GM12872 (cell line): ENCODE results near the gene PXT1.

Experiments
- CTCF ChIP-seq: IDR thresholded peaks from 3 replicates; pipeline ENCODE4 v1.5.1; 2011; ENCODE audit warnings: low read depth, mild to moderate bottlenecking, low read length, moderate library complexity; ENCODE audit not compliant: insufficient read depth

The PXT1 gene

DNA sequence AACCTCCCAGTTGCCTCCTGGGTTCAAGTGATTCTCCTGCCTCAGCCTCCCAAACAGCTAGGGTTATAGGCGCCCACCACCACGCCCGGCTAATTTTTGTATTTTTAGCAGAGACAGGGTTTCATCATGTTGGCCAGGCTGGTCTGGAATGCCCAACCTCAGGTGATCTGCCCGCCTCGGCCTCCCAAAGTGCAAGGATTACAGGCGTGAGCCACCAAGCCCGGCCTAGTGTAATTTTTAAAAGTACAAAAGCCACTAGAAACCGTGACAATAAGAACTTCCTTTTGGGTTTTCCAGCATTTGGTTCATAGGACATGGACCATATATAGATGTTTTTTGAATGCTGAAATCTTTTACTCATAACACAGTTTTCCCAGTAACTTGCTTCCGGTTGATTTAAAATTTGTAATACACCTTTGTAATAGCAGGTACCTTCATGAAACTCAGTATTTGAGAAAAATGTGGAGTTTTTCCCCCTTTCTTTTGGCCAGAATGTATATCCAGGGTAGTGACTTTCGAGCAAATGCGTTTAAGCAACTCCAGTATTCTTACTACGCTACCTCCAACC, 467 bp downstream of the PXT1 start:
- TF ChIP-seq CTCF = no peak

DNA sequence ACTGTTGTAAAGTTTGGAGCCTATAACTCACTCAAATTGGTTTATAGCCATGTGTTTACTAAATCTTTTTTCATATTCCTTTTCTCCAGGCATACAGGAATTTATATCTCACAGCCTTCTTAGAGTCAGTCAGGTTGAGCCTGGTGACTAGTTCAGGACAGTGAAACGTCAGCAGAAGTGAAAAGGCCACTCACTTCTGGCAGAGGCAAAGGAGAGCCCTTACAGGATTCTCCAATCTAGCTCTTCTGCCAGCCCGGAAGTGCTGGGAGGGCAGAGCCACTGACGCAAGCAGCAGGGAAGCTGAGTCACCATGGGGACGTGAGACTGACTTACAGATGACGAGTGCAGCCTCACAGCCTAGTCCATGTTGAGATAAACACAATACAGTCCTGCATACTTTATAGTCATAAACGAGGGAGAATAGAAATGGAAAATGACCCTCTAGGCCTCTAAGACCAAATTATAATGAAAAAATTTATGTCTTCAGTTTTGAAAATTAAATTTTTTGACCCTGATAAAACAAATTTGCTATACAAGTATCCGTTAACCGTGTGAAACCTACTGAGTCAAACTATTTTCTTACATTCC, 1.3 kb downstream of the PXT1 start:
- no peak for TF ChIP-seq CTCF

DNA sequence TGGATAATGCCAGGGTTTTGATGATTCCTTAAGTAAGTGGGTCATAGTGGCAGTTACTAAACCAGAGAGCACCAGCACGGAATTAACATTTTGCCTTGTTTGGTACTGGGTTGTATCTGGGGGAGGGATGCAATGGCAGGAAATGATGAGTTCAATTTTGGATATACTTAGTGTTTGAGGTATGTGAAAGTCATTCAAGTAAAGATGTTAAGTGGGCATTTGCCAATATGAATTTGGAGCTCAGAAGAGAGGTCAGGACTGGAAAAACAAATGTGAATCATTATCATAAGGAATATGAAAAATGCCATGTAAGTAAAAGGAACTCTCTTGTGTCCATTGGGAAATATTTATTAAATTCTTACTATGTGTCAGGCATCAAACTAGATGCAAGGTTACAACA, 6.2 kb downstream of the PXT1 start:
- no peak for TF ChIP-seq CTCF

GRCh38 chr6:36432151-36432671, 10.4 kb downstream of the PXT1 start:
- no peak for TF ChIP-seq CTCF

DNA sequence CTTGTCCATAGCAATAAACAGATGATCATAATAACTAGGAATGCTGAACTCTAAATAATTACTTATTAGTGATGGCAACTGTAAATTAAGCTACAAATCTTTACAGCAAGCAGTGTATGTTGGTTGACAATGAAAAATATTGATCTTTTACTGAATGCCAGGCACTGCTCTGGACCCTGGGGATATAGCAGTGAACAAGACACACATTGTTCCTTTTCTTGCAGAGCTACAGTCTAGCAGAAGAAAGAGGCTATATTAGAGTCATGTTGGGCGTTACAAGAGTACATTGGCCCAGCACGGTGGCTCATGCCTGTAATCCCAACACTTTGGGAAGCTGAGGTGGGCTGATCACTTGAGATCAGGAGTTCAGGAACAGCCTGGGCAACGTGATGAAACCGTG, 11.5 kb downstream of the PXT1 start:
- TF ChIP-seq CTCF = no peak

DNA sequence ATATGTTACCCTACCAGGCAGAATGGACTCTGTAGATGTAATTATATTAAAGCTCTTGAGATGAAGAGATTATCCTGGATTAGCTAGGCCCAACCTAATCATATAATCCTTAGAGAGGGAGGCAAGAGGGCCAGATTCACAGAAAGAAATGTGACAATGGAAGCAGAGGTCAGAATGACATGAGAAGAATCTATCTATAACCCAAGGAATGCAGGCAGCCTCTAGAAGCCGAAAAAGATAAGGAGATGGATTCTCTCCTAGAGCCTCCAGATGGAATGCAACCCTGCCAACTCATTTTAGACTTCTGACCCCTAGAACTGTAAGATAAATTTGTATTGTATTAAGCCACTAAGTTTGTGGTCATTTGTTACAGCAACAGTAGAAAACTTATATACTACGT, 12.3 kb downstream of the PXT1 start:
- no peak for TF ChIP-seq CTCF

- no peak for TF ChIP-seq CTCF
Measured at GRCh38 chr6:36428911-36429310, 13.7 kb downstream of the PXT1 start.

DNA sequence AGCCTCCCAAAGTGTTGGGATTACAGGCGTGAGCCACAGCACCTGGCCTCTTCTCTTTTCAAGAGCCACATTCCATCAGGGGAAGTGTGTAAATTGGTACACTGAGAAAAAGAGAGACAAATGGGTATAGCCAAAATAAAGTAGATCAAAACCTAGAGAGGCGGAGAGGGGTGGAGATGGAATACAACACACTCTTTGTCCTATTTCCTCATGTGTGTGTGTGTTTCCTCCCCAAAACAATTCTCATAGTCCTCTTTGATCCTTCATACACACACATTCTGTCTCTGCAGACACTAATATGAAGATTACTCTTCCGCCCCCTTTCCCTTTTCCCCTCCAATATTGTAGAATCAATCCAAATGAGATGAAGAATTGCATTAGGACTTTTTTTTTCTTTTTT, 16.0 kb downstream of the PXT1 start:
- no peak for TF ChIP-seq CTCF
